ENCODE measurements around the gene PRIM1. TPM values are rescaled to one million over a fixed set of nuclear protein-coding genes. Genes with fewer than 3 reads are reported as not detected.

PRIM1 gene
- polyA plus RNA-seq, 1 donor (not counting 4 experiments of a cell fraction or from before 2014, with no cell fraction given) = 12.0 TPM

GRCh38 chr12:56688129-56688845 lies 63.8 kb downstream of the PRIM1 start, which contains the start of gene PTGES3:
TSS of gene PTGES3 (minus strand) at chr12:56688284. CDS start at chr12:56687999, 285 bp downstream.
- H2AFZ ChIP-seq (ENCODE audit: control insufficient read depth, low read length) = peak within 1 kb of the TSS; percentile 93
- dilution Hi-C loops (cut with MboI; ENCODE audit: extremely low pct_ligation_motif_present, low sequenced_read_pairs) = no loop called here
- TF ChIP-seq, protein P1, sequence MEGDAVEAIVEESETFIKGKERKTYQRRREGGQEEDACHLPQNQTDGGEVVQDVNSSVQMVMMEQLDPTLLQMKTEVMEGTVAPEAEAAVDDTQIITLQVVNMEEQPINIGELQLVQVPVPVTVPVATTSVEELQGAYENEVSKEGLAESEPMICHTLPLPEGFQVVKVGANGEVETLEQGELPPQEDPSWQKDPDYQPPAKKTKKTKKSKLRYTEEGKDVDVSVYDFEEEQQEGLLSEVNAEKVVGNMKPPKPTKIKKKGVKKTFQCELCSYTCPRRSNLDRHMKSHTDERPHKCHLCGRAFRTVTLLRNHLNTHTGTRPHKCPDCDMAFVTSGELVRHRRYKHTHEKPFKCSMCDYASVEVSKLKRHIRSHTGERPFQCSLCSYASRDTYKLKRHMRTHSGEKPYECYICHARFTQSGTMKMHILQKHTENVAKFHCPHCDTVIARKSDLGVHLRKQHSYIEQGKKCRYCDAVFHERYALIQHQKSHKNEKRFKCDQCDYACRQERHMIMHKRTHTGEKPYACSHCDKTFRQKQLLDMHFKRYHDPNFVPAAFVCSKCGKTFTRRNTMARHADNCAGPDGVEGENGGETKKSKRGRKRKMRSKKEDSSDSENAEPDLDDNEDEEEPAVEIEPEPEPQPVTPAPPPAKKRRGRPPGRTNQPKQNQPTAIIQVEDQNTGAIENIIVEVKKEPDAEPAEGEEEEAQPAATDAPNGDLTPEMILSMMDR (optimal IDR thresholded peaks at IDR 0.05 in 1 of 3, IDR thresholded peaks at IDR 0.05 in 1 of 3, conservative IDR thresholded peaks at IDR 0.05 in 1 of 3; ENCODE audit: extremely low read depth in 1 of 3, insufficient read depth in 2 of 3, low read length in 3 of 3) = no peak
- TF ChIP-seq EZH2 (IDR thresholded peaks at IDR 0.05; ENCODE audit: low read length) = no peak
- FAIRE-seq (no peak), DNase-seq (ENCODE audit: low read depth, low spot score) (peak; percentile 82)
- H3K79me2 ChIP-seq (ENCODE audit: control insufficient read depth, insufficient read depth, low read length) = peaks cover 45% of the 10 kb centered on the region
- H3K9me3 ChIP-seq (ENCODE audit: control insufficient read depth, low read depth, low read length) = no peaks in the 10 kb centered on the region
- peaks cover 0 to 4% of the 10 kb centered on the region in 2 experiments for H3K36me3 ChIP-seq (ENCODE audit: control insufficient read depth in 2 of 2, extremely low read depth in 1 of 2, insufficient read depth in 2 of 2, low read length in 2 of 2)
- H4K20me1 ChIP-seq (ENCODE audit: control insufficient read depth, extremely low read depth, insufficient read depth, low read length) = peaks cover 8% of the 10 kb centered on the region
- no peaks in the 10 kb centered on the region for H3K27me3 ChIP-seq (ENCODE audit: control insufficient read depth, extremely low read depth, insufficient read depth, low read length)
- H3K9me1 ChIP-seq (ENCODE audit: control insufficient read depth, extremely low read depth, insufficient read depth, low read length) = no peaks in the 10 kb centered on the region
- H3K27ac ChIP-seq (ENCODE audit: control insufficient read depth, insufficient read depth, low read length) = peak within 1 kb of the TSS; percentile 98
- peaks cover 22% of the 10 kb centered on the region for H3K4me1 ChIP-seq (ENCODE audit: control insufficient read depth, extremely low read depth, insufficient read depth, low read length)
- peak within 1 kb of the TSS; percentile 90 for H3K4me2 ChIP-seq (ENCODE audit: control insufficient read depth, extremely low read depth, insufficient read depth, low read depth, low read length)
- peak within 1 kb of the TSS; percentile 97 for H3K9ac ChIP-seq (ENCODE audit: control insufficient read depth, extremely low read depth, insufficient read depth, low read length)
- peak within 1 kb of the TSS; percentile 93 to 99 (median 98) for H3K4me3 ChIP-seq (ENCODE audit: control insufficient read depth in 2 of 3, extremely low read depth in 1 of 3, insufficient read depth in 2 of 3, low read depth in 1 of 3, low read length in 3 of 3)

DNA sequence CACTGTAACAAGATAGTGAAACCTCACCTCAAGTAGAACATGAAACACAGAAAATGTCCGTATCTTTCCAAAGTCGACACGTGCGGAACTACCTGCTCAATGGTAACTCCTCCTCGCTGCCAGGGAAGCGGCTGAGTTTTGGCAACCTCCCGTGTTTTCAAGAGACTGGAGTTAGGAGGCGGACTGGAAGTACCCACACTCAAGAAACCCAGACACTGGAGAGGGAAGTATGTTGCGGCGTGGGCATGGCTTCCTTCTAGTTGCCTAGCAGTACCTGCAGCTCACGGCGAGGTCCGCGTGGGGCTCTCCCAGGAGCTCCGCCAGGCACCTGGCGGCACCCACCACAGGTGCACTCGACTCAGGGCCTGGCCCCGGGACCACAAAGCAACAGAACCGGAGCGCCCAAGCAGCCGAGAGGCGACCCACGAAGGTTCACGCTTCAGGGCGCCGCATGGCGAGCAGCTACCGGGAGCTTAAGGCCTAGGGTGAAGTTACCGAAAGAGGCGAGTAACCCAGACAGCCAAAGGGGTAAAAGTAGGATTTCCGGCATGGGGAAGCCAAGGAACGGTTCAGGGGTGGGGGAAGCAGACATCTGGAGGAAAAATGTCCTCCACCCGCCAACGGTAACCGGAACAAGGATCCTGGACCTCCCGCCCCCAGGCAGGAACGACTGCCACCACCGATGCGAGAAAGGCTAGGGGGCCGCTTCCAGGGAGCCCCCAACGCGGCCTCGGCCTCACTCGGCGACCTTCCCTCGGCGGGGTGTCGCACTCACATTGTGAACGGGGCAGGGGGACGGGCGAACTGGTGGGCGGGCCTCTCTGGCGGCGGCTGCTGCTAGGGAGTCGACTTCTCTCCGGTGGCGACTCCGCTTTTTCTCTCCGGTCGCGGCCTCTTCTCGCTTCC lies 64.6 kb downstream of the PRIM1 start:
- peaks cover 0 to 4% of the 10 kb centered on the region in 2 experiments for H3K36me3 ChIP-seq (ENCODE audit: control insufficient read depth in 2 of 2, extremely low read depth in 1 of 2, insufficient read depth in 2 of 2, low read length in 2 of 2)
- DNase-seq (ENCODE audit: low read depth, low spot score) = no peak
- peaks cover 22% of the 10 kb centered on the region for H3K4me1 ChIP-seq (ENCODE audit: control insufficient read depth, extremely low read depth, insufficient read depth, low read length)
- H4K20me1 ChIP-seq (ENCODE audit: control insufficient read depth, extremely low read depth, insufficient read depth, low read length) = peaks cover 8% of the 10 kb centered on the region
- H3K9ac ChIP-seq (ENCODE audit: control insufficient read depth, extremely low read depth, insufficient read depth, low read length) = peak overlapping the region; percentile 97
- H3K79me2 ChIP-seq (ENCODE audit: control insufficient read depth, insufficient read depth, low read length) = peaks cover 54% of the 10 kb centered on the region
- no peaks in the 10 kb centered on the region for H3K9me3 ChIP-seq (ENCODE audit: control insufficient read depth, low read depth, low read length)
- dilution Hi-C loops (cut with MboI; ENCODE audit: extremely low pct_ligation_motif_present, low sequenced_read_pairs) = no loop called here
- no peak for FAIRE-seq
- peak overlapping the region; percentile 90 for H3K4me2 ChIP-seq (ENCODE audit: control insufficient read depth, extremely low read depth, insufficient read depth, low read depth, low read length)
- H3K9me1 ChIP-seq (ENCODE audit: control insufficient read depth, extremely low read depth, insufficient read depth, low read length) = no peaks in the 10 kb centered on the region
- H3K27me3 ChIP-seq (ENCODE audit: control insufficient read depth, extremely low read depth, insufficient read depth, low read length) = no peaks in the 10 kb centered on the region
- TF ChIP-seq EZH2 (IDR thresholded peaks at IDR 0.05; ENCODE audit: low read length) = no peak
- TF ChIP-seq, protein P1 (optimal IDR thresholded peaks at IDR 0.05 in 1 of 3, IDR thresholded peaks at IDR 0.05 in 1 of 3, conservative IDR thresholded peaks at IDR 0.05 in 1 of 3; ENCODE audit: extremely low read depth in 1 of 3, insufficient read depth in 2 of 3, low read length in 3 of 3) = no peak
- peak overlapping the region; percentile 63 for H2AFZ ChIP-seq (ENCODE audit: control insufficient read depth, low read length)
- H3K27ac ChIP-seq (ENCODE audit: control insufficient read depth, insufficient read depth, low read length) = peak overlapping the region; percentile 95
- peak overlapping the region; percentile 93 to 99 (median 98) for H3K4me3 ChIP-seq (ENCODE audit: control insufficient read depth in 2 of 3, extremely low read depth in 1 of 3, insufficient read depth in 2 of 3, low read depth in 1 of 3, low read length in 3 of 3)

Data from keratinocyte (primary cell).